ENCODE data around the gene KRT83. TPM values are rescaled to one million over a fixed set of nuclear protein-coding genes. Genes with fewer than 3 reads are reported as not detected.

KRT83 gene
- total RNA-seq, 6 donors from 2014 or later: not detected

DNA sequence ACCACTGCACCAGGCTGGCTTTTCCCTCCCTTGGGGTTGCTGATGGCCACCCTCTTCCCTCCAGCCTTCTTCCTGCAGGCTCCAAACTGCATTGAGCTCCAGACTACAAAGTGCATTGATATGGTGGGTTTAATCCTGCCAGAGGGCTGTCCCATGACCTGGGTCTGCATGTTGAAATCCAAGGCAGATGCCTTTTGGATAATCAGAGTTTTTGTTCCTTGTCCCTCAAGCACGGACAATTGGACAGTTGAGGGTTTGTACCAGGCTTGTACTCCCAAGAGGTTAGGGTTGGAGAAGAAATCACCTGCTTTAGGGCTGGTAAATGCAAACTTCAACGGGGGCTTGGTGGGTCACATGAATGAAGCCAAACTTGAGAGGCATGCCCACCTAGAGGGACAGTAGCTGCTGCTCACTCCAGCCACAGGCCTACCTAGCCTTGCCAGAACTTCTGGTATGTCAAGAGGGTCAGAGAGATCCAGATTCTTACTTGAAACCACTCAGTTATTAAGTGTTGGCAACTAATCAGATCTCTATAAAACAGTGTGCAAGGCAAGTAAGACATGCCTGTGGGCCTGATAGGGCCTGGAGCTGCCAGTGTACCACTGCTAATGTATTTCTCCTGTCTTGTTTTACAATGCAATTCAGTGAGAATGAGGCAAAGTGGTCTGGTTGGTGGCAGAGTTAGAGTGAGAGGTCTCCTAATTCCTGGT lies 21.7 kb upstream of the KRT83 start:
- Histone ChIP-seq H3K4me3 (no peak overlapping the region), H3K36me3 (no peaks in the 10 kb centered on the region), H3K4me1 (peaks cover 0 to 4% (median 4%) of the 10 kb centered on the region in 4 donors), H3K9me3 (peaks cover 0 to 10% (median 0%) of the 10 kb centered on the region in 4 donors), H3K27me3 (no peaks in the 10 kb centered on the region), H3K27ac (no peak overlapping the region)
- 75 to 76% methylated on average over 2 of the region's 2 CpGs for WGBS, 2 donors
- no peak for DNase-seq
- ATAC-seq (ENCODE audit: low FRiP score in 2 of 2): peak; percentile 6 to 13
- TF ChIP-seq POLR2AphosphoS5 (IDR thresholded peaks at IDR 0.05) (no peak), POLR2A (IDR thresholded peaks at IDR 0.05) (no peak), EP300 (IDR thresholded peaks at IDR 0.05) (no peak)
- TF ChIP-seq, protein P1, sequence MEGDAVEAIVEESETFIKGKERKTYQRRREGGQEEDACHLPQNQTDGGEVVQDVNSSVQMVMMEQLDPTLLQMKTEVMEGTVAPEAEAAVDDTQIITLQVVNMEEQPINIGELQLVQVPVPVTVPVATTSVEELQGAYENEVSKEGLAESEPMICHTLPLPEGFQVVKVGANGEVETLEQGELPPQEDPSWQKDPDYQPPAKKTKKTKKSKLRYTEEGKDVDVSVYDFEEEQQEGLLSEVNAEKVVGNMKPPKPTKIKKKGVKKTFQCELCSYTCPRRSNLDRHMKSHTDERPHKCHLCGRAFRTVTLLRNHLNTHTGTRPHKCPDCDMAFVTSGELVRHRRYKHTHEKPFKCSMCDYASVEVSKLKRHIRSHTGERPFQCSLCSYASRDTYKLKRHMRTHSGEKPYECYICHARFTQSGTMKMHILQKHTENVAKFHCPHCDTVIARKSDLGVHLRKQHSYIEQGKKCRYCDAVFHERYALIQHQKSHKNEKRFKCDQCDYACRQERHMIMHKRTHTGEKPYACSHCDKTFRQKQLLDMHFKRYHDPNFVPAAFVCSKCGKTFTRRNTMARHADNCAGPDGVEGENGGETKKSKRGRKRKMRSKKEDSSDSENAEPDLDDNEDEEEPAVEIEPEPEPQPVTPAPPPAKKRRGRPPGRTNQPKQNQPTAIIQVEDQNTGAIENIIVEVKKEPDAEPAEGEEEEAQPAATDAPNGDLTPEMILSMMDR (IDR thresholded peaks at IDR 0.05): no peak

DNA sequence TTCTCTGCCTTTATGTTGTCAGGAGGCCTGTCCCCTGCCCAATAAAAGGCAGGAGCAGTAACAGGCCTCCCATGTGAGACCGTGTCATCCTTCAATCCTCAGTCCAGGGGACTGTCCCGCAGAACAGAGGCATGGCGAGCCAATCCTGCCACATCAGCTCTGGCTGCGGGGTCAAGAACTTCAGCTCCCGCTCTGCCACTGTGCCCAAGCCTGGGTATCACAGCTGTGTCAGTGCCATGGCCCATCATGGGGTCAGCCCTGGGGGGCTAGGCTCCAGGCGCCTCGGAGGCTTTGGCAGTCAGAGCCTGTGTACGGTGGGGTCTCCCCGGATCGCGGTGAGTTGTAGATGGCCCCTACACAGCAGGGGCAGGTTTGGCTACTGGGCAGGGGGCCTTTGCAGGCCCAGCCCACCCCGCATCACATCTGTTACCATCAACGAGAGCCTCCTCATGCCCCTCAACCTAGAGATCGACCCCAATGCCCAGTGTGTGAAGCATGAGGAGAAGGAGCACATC lies 19.9 kb upstream of the KRT83 start:
- TF ChIP-seq POLR2A (IDR thresholded peaks at IDR 0.05) (no peak), EP300 (IDR thresholded peaks at IDR 0.05) (no peak), POLR2AphosphoS5 (IDR thresholded peaks at IDR 0.05) (no peak)
- TF ChIP-seq, protein P1 (IDR thresholded peaks at IDR 0.05): no peak
- no peak for DNase-seq
- no peak overlapping the region for H3K27ac ChIP-seq
- 95% methylated on average over 7 to 14 of the region's 14 CpGs for WGBS, 2 donors
- no peak overlapping the region for H3K4me3 ChIP-seq
- no peaks in the 10 kb centered on the region for H3K27me3 ChIP-seq
- no peaks in the 10 kb centered on the region for H3K36me3 ChIP-seq
- ATAC-seq (ENCODE audit: low FRiP score in 2 of 2): no peak
- peaks cover 0 to 4% (median 2%) of the 10 kb centered on the region in 4 donors for H3K4me1 ChIP-seq
- H3K9me3 ChIP-seq: peaks cover 0 to 10% (median 1%) of the 10 kb centered on the region in 4 donors

DNA sequence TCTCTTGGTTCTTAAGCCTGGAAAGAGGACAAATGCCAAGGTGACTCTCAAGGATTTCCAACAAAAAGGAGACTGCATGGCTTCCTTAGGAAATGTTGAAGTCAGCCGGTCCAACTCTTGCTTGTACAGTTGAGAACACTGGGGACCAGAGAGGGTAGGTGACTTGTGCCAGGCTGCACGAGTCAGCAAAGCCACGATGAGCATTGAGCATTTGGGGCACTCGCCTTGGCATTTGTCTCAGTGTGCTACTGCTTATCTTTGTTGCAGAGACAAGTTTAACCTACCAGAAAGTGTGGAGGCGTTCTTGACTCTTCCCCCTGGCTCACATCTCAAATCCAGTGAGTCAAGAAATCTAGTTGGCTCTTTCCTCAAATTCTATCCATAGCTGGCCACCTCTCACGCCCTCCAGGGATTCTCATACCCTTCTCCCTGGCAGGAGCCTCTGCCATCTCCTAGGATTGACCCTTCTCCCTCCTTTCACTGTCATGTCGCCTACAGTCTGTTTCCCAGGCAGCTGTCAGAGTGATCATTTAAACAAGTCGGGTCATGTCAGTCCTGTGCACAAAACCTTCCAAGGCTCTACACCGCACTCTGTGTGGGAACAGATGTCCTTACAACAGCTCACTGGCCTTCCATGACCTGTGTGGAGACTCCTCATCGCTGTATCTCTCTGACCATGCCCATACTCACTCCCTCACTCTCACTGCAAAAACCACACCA lies 17.2 kb upstream of the KRT83 start:
- Histone ChIP-seq H3K4me1 (no peaks in the 10 kb centered on the region), H3K27ac (no peak overlapping the region), H3K27me3 (no peaks in the 10 kb centered on the region), H3K4me3 (no peak overlapping the region), H3K36me3 (no peaks in the 10 kb centered on the region), H3K9me3 (peaks cover 0 to 8% (median 2%) of the 10 kb centered on the region in 4 donors)
- 80 to 82% methylated on average over 7 to 10 of the region's 10 CpGs for WGBS, 2 donors
- ATAC-seq (ENCODE audit: low FRiP score in 2 of 2) (no peak), DNase-seq (no peak)
- TF ChIP-seq, protein P1 (IDR thresholded peaks at IDR 0.05): no peak
- TF ChIP-seq POLR2A (IDR thresholded peaks at IDR 0.05): no peak
- TF ChIP-seq EP300 (IDR thresholded peaks at IDR 0.05): no peak
- no peak for TF ChIP-seq POLR2AphosphoS5 (IDR thresholded peaks at IDR 0.05)

DNA sequence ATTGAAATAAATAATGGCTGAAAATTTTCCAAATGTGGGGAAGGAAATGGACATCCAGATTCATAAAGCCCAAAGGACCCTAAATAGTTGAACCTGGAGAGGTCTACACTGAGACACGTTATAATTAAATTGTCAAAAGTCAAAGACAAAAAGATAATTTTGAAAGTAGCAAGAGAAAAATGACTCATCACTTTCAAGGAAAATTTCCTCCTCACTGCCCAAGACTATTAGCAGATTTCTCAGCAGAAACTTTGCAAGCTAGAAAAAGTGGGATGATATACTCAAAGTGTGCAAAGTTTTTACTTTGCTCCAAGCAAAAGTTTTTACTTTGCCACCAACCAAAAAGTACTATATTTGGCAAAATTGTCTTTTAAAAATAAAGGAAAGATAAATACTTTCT lies 15.9 kb upstream of the KRT83 start:
- no peaks in the 10 kb centered on the region for H3K4me1 ChIP-seq
- no peak for TF ChIP-seq EP300 (IDR thresholded peaks at IDR 0.05)
- TF ChIP-seq POLR2AphosphoS5 (IDR thresholded peaks at IDR 0.05): no peak
- TF ChIP-seq, protein P1 (IDR thresholded peaks at IDR 0.05): no peak
- TF ChIP-seq POLR2A (IDR thresholded peaks at IDR 0.05): no peak
- H3K27ac ChIP-seq: no peak overlapping the region
- H3K36me3 ChIP-seq: no peaks in the 10 kb centered on the region
- ATAC-seq (ENCODE audit: low FRiP score in 2 of 2): no peak
- no peak overlapping the region for H3K4me3 ChIP-seq
- WGBS, 2 donors: 70 to 81% methylated on average over 1 of the region's 1 CpG
- peaks cover 0 to 8% (median 0%) of the 10 kb centered on the region in 4 donors for H3K9me3 ChIP-seq
- no peaks in the 10 kb centered on the region for H3K27me3 ChIP-seq
- DNase-seq: no peak
